Neural cell (in vitro differentiated cells): ENCODE data around the gene PPIB. TPM values are rescaled to one million over a fixed set of nuclear protein-coding genes. Genes with fewer than 3 reads are reported as not detected.

Experiments
- H2AFZ ChIP-seq: fragments of 200-600, 300-800 bp; sonication (generic), shearing (Covaris generic); 2 replicates; pipeline ENCODE4 v1.6.0; 2014; ENCODE audit warnings: low read depth, mild to moderate bottlenecking, antibody characterized with exemption, low read length, moderate library complexity
- H3F3A ChIP-seq: fragments of 200-600 bp; shearing (Covaris generic); 2 replicates; pipeline ENCODE4 v1.6.1; 2016; ENCODE audit warnings: mild to moderate bottlenecking, moderate library complexity, mixed read lengths, antibody characterized with exemption, low read length; ENCODE audit not compliant: insufficient read depth, poor library complexity, severe bottlenecking
- H3K27ac ChIP-seq: fragments of 200-600, 300-800 bp; sonication (generic), shearing (Covaris generic); 2 replicates; pipeline ENCODE4 v1.5.1; 2014; ENCODE audit warnings: mild to moderate bottlenecking, low read length, moderate library complexity
- H3K27me3 ChIP-seq: fragments of 300-800, 200-600 bp; sonication (generic), shearing (Covaris generic); 2 replicates; pipeline ENCODE4 v1.6.0; 2014; ENCODE audit warnings: mild to moderate bottlenecking, low read depth, low read length, moderate library complexity; ENCODE audit not compliant: insufficient read depth
- H3K36me3 ChIP-seq: fragments of 300-800, 200-600 bp; sonication (generic), shearing (Covaris generic); 2 replicates; pipeline ENCODE4 v1.5.1; 2014; ENCODE audit warnings: mild to moderate bottlenecking, antibody characterized with exemption, low read length, moderate library complexity; ENCODE audit not compliant: insufficient read depth
- H3K4me2 ChIP-seq: fragments of 300-800, 200-600 bp; sonication (generic), shearing (Covaris generic); 2 replicates; pipeline ENCODE4 v1.6.0; 2014; ENCODE audit warnings: mild to moderate bottlenecking, low read length
- H3K4me3 ChIP-seq: fragments of 300-800, 200-600 bp; sonication (generic), shearing (Covaris generic); 2 replicates; pipeline ENCODE4 v1.5.1; 2014; ENCODE audit warnings: mild to moderate bottlenecking, low read length, moderate library complexity
- H3K79me2 ChIP-seq: fragments of 200-600 bp; shearing (Covaris generic); replicated peaks from 2 replicates; pipeline ENCODE4 v1.6.0; 2014; ENCODE audit warnings: mild to moderate bottlenecking, low read length, moderate library complexity; ENCODE audit not compliant: insufficient read depth
- H3K9ac ChIP-seq: fragments of 300-800, 200-600 bp; sonication (generic), shearing (Covaris generic); 2 replicates; pipeline ENCODE4 v1.6.1; 2016; ENCODE audit warnings: mild to moderate bottlenecking, low read length, mixed read lengths
- H3K9me2 ChIP-seq: fragments of 200-600 bp; shearing (Covaris generic); 2 replicates; pipeline ENCODE4 v1.6.1; 2016; ENCODE audit warnings: mild to moderate bottlenecking, low read length, mixed read lengths; ENCODE audit not compliant: insufficient read depth
- H3K9me3 ChIP-seq: fragments of 200-600, 300-800 bp; sonication (generic), shearing (Covaris generic); 2 replicates; pipeline ENCODE4 v1.6.1; 2016; ENCODE audit warnings: mild to moderate bottlenecking, mixed run types, low read length, moderate library complexity, mixed read lengths
- H4K20me1 ChIP-seq: fragments of 200-600 bp; shearing (Covaris generic); 2 replicates; pipeline ENCODE4 v1.6.1; 2016; ENCODE audit warnings: mild to moderate bottlenecking, mixed run types; ENCODE audit not compliant: insufficient read depth
- EP300 ChIP-seq: fragments of 450-650 bp; conservative IDR thresholded peaks from 2 replicates; pipeline ENCODE4 v1.6.1; 2014; ENCODE audit warnings: antibody characterized with exemption, mild to moderate bottlenecking, moderate library complexity; ENCODE audit not compliant: poor library complexity, severe bottlenecking
- EZH2 ChIP-seq: fragments of 200-600, 300-800 bp; shearing (Covaris generic), sonication (generic); IDR thresholded peaks from 2 replicates; pipeline ENCODE4 v1.6.1; 2014; ENCODE audit warnings: antibody characterized with exemption, low read length, borderline replicate concordance, mild to moderate bottlenecking; ENCODE audit not compliant: insufficient read depth, poor library complexity, severe bottlenecking
- MXI1 ChIP-seq: fragments of 450-650 bp; conservative IDR thresholded peaks from 2 replicates; pipeline ENCODE4 v1.6.1; 2014; ENCODE audit warnings: antibody characterized with exemption, mild to moderate bottlenecking; ENCODE audit not compliant: poor library complexity, severe bottlenecking
- POLR2AphosphoS5 ChIP-seq: IDR thresholded peaks from 2 replicates; pipeline ENCODE4 v1.6.1; 2012
- RAD21 ChIP-seq: fragments of 450-650 bp; conservative IDR thresholded peaks from 2 replicates; pipeline ENCODE4 v1.6.1; 2014; ENCODE audit warnings: antibody characterized with exemption, mild to moderate bottlenecking, moderate library complexity
- SMC3 ChIP-seq: fragments of 450-650 bp; conservative IDR thresholded peaks from 2 replicates; pipeline ENCODE4 v1.6.1; 2014; ENCODE audit warnings: antibody characterized with exemption, mild to moderate bottlenecking, moderate library complexity; ENCODE audit not compliant: poor library complexity
- TAF1 ChIP-seq: IDR thresholded peaks from 2 replicates; pipeline ENCODE4 v1.6.1; 2012; ENCODE audit warnings: low read depth
- polyA plus RNA-seq: library from polyadenylated mRNA; depleted of rRNA; stranded (reverse); fragments of >200 nt; gene quantifications from 2 replicates; pipeline ENCODE4 v1.2.3, GENCODE V29; 2014
- TF ChIP-seq, protein P1 (sequence below): fragments of 450-650 bp; IDR thresholded peaks from 2 replicates; pipeline ENCODE4 v1.5.1; 2014; ENCODE audit warnings: antibody characterized with exemption, mild to moderate bottlenecking, moderate library complexity; ENCODE audit not compliant: poor library complexity, severe bottlenecking
- TF ChIP-seq, protein P2 (sequence below): IDR thresholded peaks from 2 replicates; pipeline ENCODE4 v1.6.1; 2012; ENCODE audit warnings: borderline replicate concordance

PPIB gene
- polyA plus RNA-seq, 1 donor from 2014 or later = 206 TPM

DNA sequence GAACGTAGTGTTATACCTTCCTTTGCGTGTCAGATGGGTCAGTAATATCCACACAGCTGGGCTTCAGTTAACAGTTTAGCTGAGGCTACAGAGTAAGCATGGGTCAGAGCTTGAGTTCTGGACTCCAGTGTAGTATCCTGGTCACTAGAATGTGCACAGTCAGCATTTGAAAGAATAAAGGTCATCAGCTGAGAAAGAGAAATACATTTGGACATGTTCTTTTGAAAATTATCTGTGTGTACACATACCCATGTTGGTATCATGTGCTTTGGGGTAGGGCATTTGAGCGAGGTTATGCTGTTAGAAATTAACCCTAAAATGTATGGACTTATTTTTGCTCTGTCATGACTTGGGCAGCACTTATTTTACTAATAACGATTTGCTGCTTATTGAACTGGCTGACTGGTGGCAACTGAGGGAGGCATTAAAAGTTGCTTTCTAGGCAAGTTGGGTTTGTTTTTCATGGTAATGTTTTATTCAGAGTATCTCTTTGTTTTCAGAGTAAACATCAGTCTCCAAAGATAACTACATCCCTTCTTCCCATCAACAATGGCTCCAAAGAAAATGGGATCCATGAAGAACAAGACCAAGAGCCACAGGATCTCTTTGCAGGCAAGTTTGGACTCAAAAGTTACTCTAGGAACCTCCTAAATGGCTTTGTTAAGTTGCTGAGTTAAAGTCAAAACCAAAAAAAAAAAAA lies 50.6 kb downstream of the PPIB start:
- Histone ChIP-seq H4K20me1 (no peaks in the 10 kb centered on the region), H3K4me3 (no peak overlapping the region), H3K9me3 (no peaks in the 10 kb centered on the region), H3K27me3 (no peaks in the 10 kb centered on the region), H2AFZ (no peak overlapping the region), H3F3A (no peaks in the 10 kb centered on the region), H3K4me2 (no peak overlapping the region), H3K79me2 (peaks cover 20% of the 10 kb centered on the region), H3K36me3 (no peaks in the 10 kb centered on the region), H3K9me2 (no peaks in the 10 kb centered on the region), H3K27ac (no peak overlapping the region), H3K9ac (no peak overlapping the region)
- no peak for TF ChIP-seq MXI1
- no peak for TF ChIP-seq POLR2AphosphoS5
- TF ChIP-seq EP300 = no peak
- TF ChIP-seq RAD21 = no peak
- TF ChIP-seq, protein P1, sequence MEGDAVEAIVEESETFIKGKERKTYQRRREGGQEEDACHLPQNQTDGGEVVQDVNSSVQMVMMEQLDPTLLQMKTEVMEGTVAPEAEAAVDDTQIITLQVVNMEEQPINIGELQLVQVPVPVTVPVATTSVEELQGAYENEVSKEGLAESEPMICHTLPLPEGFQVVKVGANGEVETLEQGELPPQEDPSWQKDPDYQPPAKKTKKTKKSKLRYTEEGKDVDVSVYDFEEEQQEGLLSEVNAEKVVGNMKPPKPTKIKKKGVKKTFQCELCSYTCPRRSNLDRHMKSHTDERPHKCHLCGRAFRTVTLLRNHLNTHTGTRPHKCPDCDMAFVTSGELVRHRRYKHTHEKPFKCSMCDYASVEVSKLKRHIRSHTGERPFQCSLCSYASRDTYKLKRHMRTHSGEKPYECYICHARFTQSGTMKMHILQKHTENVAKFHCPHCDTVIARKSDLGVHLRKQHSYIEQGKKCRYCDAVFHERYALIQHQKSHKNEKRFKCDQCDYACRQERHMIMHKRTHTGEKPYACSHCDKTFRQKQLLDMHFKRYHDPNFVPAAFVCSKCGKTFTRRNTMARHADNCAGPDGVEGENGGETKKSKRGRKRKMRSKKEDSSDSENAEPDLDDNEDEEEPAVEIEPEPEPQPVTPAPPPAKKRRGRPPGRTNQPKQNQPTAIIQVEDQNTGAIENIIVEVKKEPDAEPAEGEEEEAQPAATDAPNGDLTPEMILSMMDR = no peak
- TF ChIP-seq, protein P2, sequence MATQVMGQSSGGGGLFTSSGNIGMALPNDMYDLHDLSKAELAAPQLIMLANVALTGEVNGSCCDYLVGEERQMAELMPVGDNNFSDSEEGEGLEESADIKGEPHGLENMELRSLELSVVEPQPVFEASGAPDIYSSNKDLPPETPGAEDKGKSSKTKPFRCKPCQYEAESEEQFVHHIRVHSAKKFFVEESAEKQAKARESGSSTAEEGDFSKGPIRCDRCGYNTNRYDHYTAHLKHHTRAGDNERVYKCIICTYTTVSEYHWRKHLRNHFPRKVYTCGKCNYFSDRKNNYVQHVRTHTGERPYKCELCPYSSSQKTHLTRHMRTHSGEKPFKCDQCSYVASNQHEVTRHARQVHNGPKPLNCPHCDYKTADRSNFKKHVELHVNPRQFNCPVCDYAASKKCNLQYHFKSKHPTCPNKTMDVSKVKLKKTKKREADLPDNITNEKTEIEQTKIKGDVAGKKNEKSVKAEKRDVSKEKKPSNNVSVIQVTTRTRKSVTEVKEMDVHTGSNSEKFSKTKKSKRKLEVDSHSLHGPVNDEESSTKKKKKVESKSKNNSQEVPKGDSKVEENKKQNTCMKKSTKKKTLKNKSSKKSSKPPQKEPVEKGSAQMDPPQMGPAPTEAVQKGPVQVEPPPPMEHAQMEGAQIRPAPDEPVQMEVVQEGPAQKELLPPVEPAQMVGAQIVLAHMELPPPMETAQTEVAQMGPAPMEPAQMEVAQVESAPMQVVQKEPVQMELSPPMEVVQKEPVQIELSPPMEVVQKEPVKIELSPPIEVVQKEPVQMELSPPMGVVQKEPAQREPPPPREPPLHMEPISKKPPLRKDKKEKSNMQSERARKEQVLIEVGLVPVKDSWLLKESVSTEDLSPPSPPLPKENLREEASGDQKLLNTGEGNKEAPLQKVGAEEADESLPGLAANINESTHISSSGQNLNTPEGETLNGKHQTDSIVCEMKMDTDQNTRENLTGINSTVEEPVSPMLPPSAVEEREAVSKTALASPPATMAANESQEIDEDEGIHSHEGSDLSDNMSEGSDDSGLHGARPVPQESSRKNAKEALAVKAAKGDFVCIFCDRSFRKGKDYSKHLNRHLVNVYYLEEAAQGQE = no peak
- no peak for TF ChIP-seq SMC3
- no peak for TF ChIP-seq TAF1
- TF ChIP-seq EZH2 = no peak

DNA sequence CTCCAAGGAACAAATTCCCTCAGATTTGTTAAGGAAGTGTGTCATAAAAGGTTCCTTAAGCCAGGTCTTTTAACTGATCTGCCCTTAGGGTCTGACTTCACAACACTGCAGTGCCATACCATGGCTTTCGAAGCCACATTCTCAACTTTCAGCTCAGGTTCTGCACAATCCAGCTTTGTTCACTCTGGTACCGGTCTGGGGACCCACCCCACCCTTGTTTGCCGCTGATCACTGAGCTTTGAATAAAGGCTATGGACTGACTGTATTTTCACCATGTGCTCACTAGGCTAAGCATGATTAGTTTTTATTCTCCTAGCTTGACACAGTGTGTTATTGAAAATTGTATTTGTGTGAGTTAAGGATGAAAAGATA lies 51.2 kb downstream of the PPIB start:
- no peaks in the 10 kb centered on the region for H3K36me3 ChIP-seq
- H2AFZ ChIP-seq = no peak overlapping the region
- no peaks in the 10 kb centered on the region for H3F3A ChIP-seq
- no peaks in the 10 kb centered on the region for H3K27me3 ChIP-seq
- peaks cover 23% of the 10 kb centered on the region for H3K79me2 ChIP-seq
- TF ChIP-seq TAF1 (no peak), EP300 (no peak), EZH2 (no peak), POLR2AphosphoS5 (no peak), RAD21 (no peak), MXI1 (no peak), SMC3 (no peak)
- TF ChIP-seq, protein P1 = no peak
- TF ChIP-seq, protein P2 = no peak
- no peak overlapping the region for H3K27ac ChIP-seq
- H3K9me2 ChIP-seq = no peaks in the 10 kb centered on the region
- H3K9ac ChIP-seq = no peak overlapping the region
- H3K4me2 ChIP-seq = no peak overlapping the region
- H3K4me3 ChIP-seq = no peak overlapping the region
- no peaks in the 10 kb centered on the region for H4K20me1 ChIP-seq
- H3K9me3 ChIP-seq = no peaks in the 10 kb centered on the region
